MV-4-11 (cell line): ENCODE data around the gene MAP1LC3B2.
A peak's percentile ranks its signal among the peaks of the same experiment; 100 is the strongest.

ENCODE experiments used
- DNase-seq: peaks from one replicate; lab custom pipeline; 2025; lab: John Stamatoyannopoulos, UW

The MAP1LC3B2 gene

DNA sequence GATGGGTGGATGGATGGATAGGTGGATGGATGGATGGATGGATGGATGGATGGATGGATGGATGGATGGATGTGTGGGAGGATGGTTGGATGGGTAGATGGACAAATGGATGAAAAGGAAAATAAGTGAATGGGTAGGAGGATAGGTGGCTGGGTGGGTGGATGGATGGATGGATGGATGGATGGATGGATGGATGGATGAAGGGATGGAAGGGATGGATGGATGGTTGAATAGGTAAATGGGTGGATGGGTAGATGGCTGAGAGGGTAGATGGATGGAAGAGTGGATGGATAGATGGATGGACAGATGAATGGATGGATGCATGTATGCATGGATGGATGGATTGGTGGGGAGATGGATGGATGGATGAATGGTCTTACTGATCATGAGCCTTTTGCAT lies 36.5 kb downstream of the MAP1LC3B2 start:
- no peak for DNase-seq

GRCh38 chr12:116597886-116598285 lies 38.7 kb downstream of the MAP1LC3B2 start:
- no peak for DNase-seq

DNA sequence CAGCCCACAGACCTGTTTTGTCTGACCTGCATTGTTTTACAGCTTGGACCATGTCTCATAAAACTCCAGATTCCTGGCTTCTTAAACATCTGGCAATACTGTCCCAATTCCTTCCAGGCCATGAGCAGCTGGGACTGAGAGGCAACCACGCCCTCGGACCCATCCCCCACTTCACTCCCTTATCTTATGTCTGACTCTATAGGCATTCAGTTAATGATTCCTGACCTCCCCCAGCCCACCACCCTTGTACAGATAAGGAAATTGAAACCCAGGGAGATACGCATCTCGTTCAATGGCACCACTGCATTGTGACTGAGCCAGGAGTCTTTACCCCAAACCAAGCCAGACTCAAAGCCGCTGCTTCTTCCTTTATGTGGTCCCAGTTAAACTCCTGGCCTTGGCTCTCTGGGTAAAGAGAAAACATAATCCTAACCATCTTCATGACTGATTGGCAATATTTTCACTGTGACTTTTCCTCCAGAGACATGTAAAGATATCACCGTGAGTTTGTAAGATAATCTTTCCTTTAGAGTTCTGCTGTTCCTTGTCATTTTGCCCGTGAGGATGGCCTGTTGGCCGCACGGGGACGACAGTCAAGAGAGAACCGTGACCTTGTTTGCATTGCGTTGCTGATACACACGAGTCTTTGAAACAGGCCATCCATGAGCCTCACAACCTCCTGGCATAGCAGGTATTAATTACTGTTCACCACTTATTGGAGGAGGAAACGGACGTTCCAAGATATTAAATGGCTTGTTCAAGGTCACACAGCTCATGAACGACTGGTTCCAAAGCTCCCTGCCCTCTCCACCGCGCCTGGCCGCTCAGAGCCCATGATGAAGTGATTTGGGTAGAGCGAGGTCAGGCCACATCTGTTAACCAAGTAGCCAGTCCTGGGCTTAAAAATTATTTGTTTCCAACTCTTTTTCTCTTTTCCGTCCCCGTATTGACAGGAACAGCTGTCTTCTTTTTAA lies 39.4 kb downstream of the MAP1LC3B2 start:
- DNase-seq = no peak

GRCh38 chr12:116599285-116600136 lies 40.3 kb downstream of the MAP1LC3B2 start:
- peak; percentile 33 for DNase-seq

GRCh38 chr12:116600959-116601918 lies 42.1 kb downstream of the MAP1LC3B2 start:
- DNase-seq = peak; percentile 65

GRCh38 chr12:116601933-116602810 lies 43.0 kb downstream of the MAP1LC3B2 start:
- DNase-seq = peak; percentile 75

GRCh38 chr12:116603546-116604177 lies 44.5 kb downstream of the MAP1LC3B2 start:
- DNase-seq = no peak

DNA sequence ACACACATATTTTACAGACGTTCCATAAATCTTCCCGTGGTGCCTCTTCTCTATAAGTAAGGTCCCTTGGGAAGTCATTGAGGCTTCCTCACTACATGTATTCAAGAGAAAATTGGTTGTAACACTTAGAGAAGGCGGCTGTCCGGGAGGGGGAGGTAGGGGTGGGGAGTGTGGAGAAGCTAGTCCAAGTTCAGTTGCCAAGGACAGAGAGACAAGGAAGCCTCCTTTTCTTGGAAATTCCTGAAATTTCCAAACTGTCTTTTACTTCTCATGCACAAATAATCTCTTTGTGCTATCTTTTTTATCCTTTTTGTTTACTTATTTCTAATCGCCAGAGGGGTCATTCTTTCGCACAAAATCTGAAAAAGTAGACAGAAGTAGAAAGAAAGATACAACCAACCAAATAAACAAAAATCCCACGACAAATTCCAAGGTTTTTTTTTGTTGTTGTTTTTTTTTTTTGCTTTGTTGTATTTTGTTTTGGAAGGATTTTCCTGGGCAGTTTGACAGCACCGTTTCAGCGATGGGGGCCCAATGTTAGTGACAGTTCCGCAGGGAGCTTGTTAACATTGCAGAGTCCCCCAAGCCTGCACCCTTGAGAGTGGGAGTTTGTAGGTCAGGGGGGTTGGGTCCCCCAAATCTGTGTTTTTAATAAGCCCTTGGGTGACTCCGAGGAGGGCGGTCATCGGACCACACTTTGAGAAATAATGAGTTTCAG lies 45.2 kb downstream of the MAP1LC3B2 start:
- DNase-seq = no peak

GRCh38 chr12:116604951-116605641 lies 45.9 kb downstream of the MAP1LC3B2 start:
- peak; percentile 11 for DNase-seq

- no peak for DNase-seq
Observed at GRCh38 chr12:116606397-116606796, 47.2 kb downstream of the MAP1LC3B2 start.

DNA sequence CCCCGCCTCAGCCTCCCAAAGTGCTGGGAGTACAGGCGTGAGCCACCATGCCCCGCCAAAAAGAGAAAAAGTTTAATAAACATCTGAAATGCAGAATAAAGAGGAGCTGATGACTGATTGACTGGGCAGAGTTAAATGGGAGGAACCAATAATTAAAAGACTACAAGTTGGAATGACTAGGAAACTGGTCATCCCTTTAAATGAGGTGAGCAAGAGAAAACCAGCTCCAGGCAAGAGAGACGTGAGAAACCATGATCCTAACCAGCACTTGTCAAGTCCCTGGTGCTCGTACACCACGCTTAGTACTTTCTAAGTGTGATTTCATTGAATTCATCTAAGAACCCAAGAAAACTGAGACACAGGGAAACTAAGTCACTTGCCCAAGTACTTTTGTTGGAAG lies 47.9 kb downstream of the MAP1LC3B2 start:
- DNase-seq = no peak

DNA sequence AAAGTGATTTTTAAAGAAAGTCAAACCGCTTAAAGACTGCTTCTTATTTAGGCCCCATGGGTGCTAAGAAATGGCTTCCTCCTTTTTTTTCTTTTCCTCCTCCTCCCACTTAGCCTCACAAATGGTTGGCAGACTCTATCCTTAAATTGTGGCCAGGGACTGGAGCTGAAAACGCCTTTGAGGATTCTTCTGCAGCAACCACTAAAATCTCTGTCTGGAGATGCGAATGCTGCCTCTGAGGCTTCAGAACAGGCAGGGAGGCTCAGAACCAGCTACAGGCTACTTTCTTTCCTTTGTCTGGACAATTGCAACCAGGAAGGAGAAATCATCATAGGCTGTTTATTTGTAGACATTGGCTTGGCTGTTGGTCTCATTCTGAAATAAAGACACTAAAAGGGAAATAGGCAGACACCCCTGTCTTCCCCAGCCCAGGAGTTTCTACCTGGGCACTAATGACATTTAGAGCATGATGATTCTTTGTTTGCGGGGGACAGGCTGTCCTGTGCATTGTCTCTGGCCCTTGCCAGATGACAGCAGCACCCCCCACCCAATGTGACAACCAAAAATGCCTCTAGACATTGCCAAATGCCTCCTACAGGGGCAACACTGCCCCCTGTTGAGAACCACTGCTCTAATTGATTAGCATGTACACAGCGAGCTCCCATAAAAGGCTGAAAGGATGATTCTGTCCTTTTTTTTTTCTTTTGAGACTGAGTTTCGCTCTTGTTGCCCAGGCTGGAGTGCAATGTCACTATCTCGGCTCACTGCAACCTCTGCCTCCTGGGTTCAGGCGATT lies 50.3 kb downstream of the MAP1LC3B2 start:
- DNase-seq = peak; percentile 60

GRCh38 chr12:116610971-116611541 lies 51.9 kb downstream of the MAP1LC3B2 start:
- peak; percentile 19 for DNase-seq

GRCh38 chr12:116612436-116612835 lies 53.3 kb downstream of the MAP1LC3B2 start:
- DNase-seq = no peak

GRCh38 chr12:116613256-116613655 lies 54.1 kb downstream of the MAP1LC3B2 start:
- DNase-seq = no peak

- no peak for DNase-seq
Observed at GRCh38 chr12:116614194-116614915, 55.2 kb downstream of the MAP1LC3B2 start.
